ENCODE data around the gene OR51F2. TPM values are rescaled to one million over a fixed set of nuclear protein-coding genes. Genes with fewer than 3 reads are reported as not detected.

Gene OR51F2, protein sequence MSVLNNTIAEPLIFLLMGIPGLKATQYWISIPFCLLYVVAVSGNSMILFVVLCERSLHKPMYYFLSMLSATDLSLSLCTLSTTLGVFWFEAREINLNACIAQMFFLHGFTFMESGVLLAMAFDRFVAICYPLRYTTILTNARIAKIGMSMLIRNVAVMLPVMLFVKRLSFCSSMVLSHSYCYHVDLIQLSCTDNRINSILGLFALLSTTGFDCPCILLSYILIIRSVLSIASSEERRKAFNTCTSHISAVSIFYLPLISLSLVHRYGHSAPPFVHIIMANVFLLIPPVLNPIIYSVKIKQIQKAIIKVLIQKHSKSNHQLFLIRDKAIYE
- not detected in 2 replicates for total RNA-seq

DNA sequence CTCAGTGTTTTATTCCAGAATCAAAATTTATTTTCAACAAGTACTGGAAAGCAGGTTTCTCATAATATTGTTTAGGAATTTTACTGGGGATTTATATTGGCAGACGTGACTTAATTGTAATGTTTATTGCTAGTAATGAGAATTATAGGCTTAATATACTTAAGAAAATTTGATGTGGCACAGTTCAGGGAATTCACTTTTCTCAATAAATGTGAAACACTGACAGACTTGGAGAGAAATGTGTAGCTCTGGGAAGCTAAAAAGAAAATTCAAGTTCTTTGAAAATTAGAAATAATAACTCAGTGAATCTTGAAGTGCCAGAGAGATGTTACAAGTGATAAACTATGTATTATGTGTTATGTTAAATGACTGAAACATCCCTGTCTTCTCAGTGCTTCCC is at the start of gene OR51F2:
TSS of gene OR51F2 (plus strand) at position 301 of the 400 bp plus-strand sequence. CDS start 101 bp downstream, outside the sequence.

GRCh38 chr11:4804280-4804679 is 16.8 kb upstream of the OR51F2 start, which contains the start of gene OR52R1:
Gene OR52R1, minus strand, starts transcription at chr11:4804380. Its CDS starts 0 bp downstream, at chr11:4804380.

GRCh38 chr11:4848908-4849532 is 27.9 kb downstream of the OR51F2 start, which contains the start of gene OR51S1:
Gene OR51S1, minus strand, starts transcription at chr11:4849208. Its CDS starts 0 bp downstream, at chr11:4849208.

Other genes with a start within 250 kb of the OR51F2 start
- not detected in 2 replicates for gene OR52I2, start 239.6 kb upstream of the OR51F2 start, total RNA-seq
- gene OR52I1, start 227.3 kb upstream of the OR51F2 start, total RNA-seq = not detected in 2 replicates
- gene TRIM68, start 213.1 kb upstream of the OR51F2 start, total RNA-seq = 7.1 and 14.4 TPM in 2 replicates
- gene OR51D1, start 183.8 kb upstream of the OR51F2 start, total RNA-seq = not detected in 2 replicates
- gene OR51E1, start 177.3 kb upstream of the OR51F2 start, total RNA-seq = not detected in 2 replicates
- not detected in 2 replicates for gene OR51E2, start 123.5 kb upstream of the OR51F2 start, total RNA-seq
- gene MMP26, start 116.5 kb upstream of the OR51F2 start, total RNA-seq = not detected in 2 replicates
- gene OR51F1, start 51.4 kb upstream of the OR51F2 start, total RNA-seq = not detected in 2 replicates
- gene OR52R1, start 16.9 kb upstream of the OR51F2 start, total RNA-seq = not detected in 2 replicates
- gene OR51S1, start 27.9 kb downstream of the OR51F2 start, total RNA-seq = not detected in 2 replicates
- gene OR51T1, start 60.6 kb downstream of the OR51F2 start, total RNA-seq = not detected in 2 replicates
- not detected in 2 replicates for gene OR51A7, start 82.5 kb downstream of the OR51F2 start, total RNA-seq
- not detected in 2 replicates for gene OR51G2, start 98.0 kb downstream of the OR51F2 start, total RNA-seq
- gene OR51G1, start 103.0 kb downstream of the OR51F2 start, total RNA-seq = not detected in 2 replicates
- not detected in 2 replicates for gene OR51A4, start 126.3 kb downstream of the OR51F2 start, total RNA-seq
- gene OR51A2, start 134.4 kb downstream of the OR51F2 start, total RNA-seq = not detected in 2 replicates
- not detected in 2 replicates for gene OR51L1, start 173.5 kb downstream of the OR51F2 start, total RNA-seq
- not detected in 2 replicates for gene OR52J3, start 225.2 kb downstream of the OR51F2 start, total RNA-seq
- not detected in 2 replicates for gene OR52E2, start 238.3 kb downstream of the OR51F2 start, total RNA-seq
- gene OR52E1, start 248.3 kb downstream of the OR51F2 start, total RNA-seq = not detected in 2 replicates

Data from endothelial cell of coronary artery (primary cell).